Activated CD8-positive, alpha-beta memory T cell treated with anti-CD3 and anti-CD28 coated beads, Interleukin-2, amount 50 U/mL, for 48 hours (primary cell): ENCODE measurements around the gene HABP2.

Experiments
- DNase-seq: peaks from one replicate; pipeline ENCODE4 v3.0.0-alpha.2; 2020

The HABP2 gene

GRCh38 chr10:113609704-113610108 is 56.9 kb downstream of the HABP2 start:
- no peak for DNase-seq

- no peak for DNase-seq
Measured at GRCh38 chr10:113610631-113611601, 58.1 kb downstream of the HABP2 start.

GRCh38 chr10:113612154-113612553 is 59.3 kb downstream of the HABP2 start:
- DNase-seq = no peak

GRCh38 chr10:113613427-113613826 is 60.6 kb downstream of the HABP2 start:
- no peak for DNase-seq

GRCh38 chr10:113613977-113614690 is 61.3 kb downstream of the HABP2 start:
- DNase-seq = no peak

- no peak for DNase-seq
Measured at GRCh38 chr10:113616244-113617074, 63.6 kb downstream of the HABP2 start.

- DNase-seq = no peak
Measured at GRCh38 chr10:113617086-113617485, 64.2 kb downstream of the HABP2 start.

- no peak for DNase-seq
Measured at GRCh38 chr10:113618338-113618737, 65.5 kb downstream of the HABP2 start.

- DNase-seq = no peak
Measured at GRCh38 chr10:113619401-113619800, 66.5 kb downstream of the HABP2 start.

GRCh38 chr10:113620511-113620910 is 67.7 kb downstream of the HABP2 start:
- no peak for DNase-seq

- no peak for DNase-seq
Measured at GRCh38 chr10:113620936-113621335, 68.1 kb downstream of the HABP2 start.

GRCh38 chr10:113621799-113622198 is 68.9 kb downstream of the HABP2 start:
- no peak for DNase-seq

GRCh38 chr10:113622831-113623230 is 70.0 kb downstream of the HABP2 start:
- no peak for DNase-seq

- DNase-seq = no peak
Measured at GRCh38 chr10:113625461-113626186, 72.8 kb downstream of the HABP2 start.

- no peak for DNase-seq
Measured at GRCh38 chr10:113626809-113627355, 74.0 kb downstream of the HABP2 start.

- DNase-seq = no peak
Measured at GRCh38 chr10:113627836-113628235, 75.0 kb downstream of the HABP2 start.

GRCh38 chr10:113628607-113629153 is 75.8 kb downstream of the HABP2 start:
- no peak for DNase-seq

GRCh38 chr10:113630929-113631533 is 78.2 kb downstream of the HABP2 start:
- no peak for DNase-seq

GRCh38 chr10:113631684-113632367 is 79.0 kb downstream of the HABP2 start:
- DNase-seq = no peak
